ENCODE data around the gene IL1RL2. TPM values are rescaled to one million over a fixed set of nuclear protein-coding genes. Genes with fewer than 3 reads are reported as not detected.

IL1RL2 gene
- total RNA-seq, 3 donors from 2014 or later (not counting 1 experiment from before 2014, with no cell fraction given), result not detected

DNA sequence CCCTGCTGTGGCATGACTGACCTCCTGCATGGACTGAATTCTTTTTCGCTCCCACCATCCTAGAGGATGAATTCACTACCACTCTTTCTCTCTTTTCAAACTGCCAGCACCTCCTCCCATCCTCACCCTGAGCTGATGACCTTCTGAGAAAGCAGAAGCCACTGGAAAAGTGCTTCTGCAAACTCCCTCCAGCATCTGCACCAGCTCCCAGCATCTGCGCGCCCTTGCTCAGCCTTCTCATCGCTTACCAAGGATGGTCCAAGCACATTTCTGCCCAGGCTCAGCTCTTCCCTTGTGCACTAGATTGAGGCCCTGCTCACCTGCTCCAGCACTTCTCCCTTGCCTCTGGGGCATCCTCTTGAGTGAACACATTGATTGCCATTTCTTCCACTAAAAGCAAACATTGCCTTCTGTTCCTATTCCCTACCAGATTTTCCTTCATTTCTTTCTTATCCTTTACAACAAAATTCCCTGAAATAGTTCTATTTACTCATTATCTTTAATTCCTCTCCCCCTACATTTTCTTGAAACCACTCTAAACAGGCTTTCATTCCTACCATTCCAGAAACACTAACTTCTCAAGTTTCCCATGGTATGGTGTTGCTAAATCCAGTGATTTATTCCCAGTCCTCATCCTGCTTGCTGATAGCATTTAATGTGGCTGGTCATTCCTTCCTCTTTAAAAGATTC lies 81.8 kb downstream of the IL1RL2 start:
- H3K4me1 Mint-ChIP-seq, result peaks cover 20 to 34% of the 10 kb centered on the region in 2 donors
- H3K27ac Mint-ChIP-seq, result no peak overlapping the region
- ATAC-seq (no peak), DNase-seq (no peak)
- intact Hi-C loops (cut with micrococcal nuclease), result no loop called here
- no peak overlapping the region for H3K4me3 Mint-ChIP-seq
- Histone ChIP-seq H3K36me3 (ENCODE audit: control insufficient read depth, insufficient read depth, low read length) (no peaks in the 10 kb centered on the region), H3K27me3 (ENCODE audit: control insufficient read depth, insufficient read depth, low read length) (no peaks in the 10 kb centered on the region), H3K4me1 (ENCODE audit: control insufficient read depth, insufficient read depth, low read length) (peaks cover 25% of the 10 kb centered on the region), H3K4me3 (ENCODE audit: low read length) (no peak overlapping the region), H3K27ac (ENCODE audit: low read length) (no peak overlapping the region), H3K9me3 (ENCODE audit: control insufficient read depth, insufficient read depth, low read length) (no peaks in the 10 kb centered on the region)
- peaks cover 0 to 12% of the 10 kb centered on the region in 2 donors for H3K27me3 Mint-ChIP-seq (ENCODE audit: low read depth in 2 of 2)
- no peaks in the 10 kb centered on the region for H3K9me3 Mint-ChIP-seq
- TF ChIP-seq, protein P1, sequence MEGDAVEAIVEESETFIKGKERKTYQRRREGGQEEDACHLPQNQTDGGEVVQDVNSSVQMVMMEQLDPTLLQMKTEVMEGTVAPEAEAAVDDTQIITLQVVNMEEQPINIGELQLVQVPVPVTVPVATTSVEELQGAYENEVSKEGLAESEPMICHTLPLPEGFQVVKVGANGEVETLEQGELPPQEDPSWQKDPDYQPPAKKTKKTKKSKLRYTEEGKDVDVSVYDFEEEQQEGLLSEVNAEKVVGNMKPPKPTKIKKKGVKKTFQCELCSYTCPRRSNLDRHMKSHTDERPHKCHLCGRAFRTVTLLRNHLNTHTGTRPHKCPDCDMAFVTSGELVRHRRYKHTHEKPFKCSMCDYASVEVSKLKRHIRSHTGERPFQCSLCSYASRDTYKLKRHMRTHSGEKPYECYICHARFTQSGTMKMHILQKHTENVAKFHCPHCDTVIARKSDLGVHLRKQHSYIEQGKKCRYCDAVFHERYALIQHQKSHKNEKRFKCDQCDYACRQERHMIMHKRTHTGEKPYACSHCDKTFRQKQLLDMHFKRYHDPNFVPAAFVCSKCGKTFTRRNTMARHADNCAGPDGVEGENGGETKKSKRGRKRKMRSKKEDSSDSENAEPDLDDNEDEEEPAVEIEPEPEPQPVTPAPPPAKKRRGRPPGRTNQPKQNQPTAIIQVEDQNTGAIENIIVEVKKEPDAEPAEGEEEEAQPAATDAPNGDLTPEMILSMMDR (IDR thresholded peaks at IDR 0.05), result no peak
- 96% methylated on average over 4 of the region's 4 CpGs for WGBS (ENCODE audit: insufficient coverage)
- no peaks in the 10 kb centered on the region for H3K36me3 Mint-ChIP-seq

- Histone ChIP-seq H3K4me1 (ENCODE audit: control insufficient read depth, insufficient read depth, low read length) (peaks cover 20% of the 10 kb centered on the region), H3K27ac (ENCODE audit: low read length) (no peak overlapping the region), H3K9me3 (ENCODE audit: control insufficient read depth, insufficient read depth, low read length) (no peaks in the 10 kb centered on the region), H3K36me3 (ENCODE audit: control insufficient read depth, insufficient read depth, low read length) (no peaks in the 10 kb centered on the region), H3K27me3 (ENCODE audit: control insufficient read depth, insufficient read depth, low read length) (no peaks in the 10 kb centered on the region), H3K4me3 (ENCODE audit: low read length) (no peak overlapping the region)
- Mint-ChIP-seq H3K4me3 (no peak overlapping the region), H3K9me3 (no peaks in the 10 kb centered on the region), H3K36me3 (no peaks in the 10 kb centered on the region), H3K27me3 (ENCODE audit: low read depth in 2 of 2) (peaks cover 0 to 12% of the 10 kb centered on the region in 2 donors), H3K4me1 (peaks cover 15 to 29% of the 10 kb centered on the region in 2 donors), H3K27ac (no peak overlapping the region)
- TF ChIP-seq, protein P1 (IDR thresholded peaks at IDR 0.05), result no peak
- ATAC-seq, result no peak
- 84% methylated on average over 4 of the region's 4 CpGs for WGBS (ENCODE audit: insufficient coverage)
- no peak for DNase-seq
- intact Hi-C loops (cut with micrococcal nuclease), result no loop called here
Measured at GRCh38 chr2:102269200-102269524, 82.3 kb downstream of the IL1RL2 start.

GRCh38 chr2:102271844-102272243 lies 85.0 kb downstream of the IL1RL2 start:
- TF ChIP-seq, protein P1 (IDR thresholded peaks at IDR 0.05), result no peak
- Histone ChIP-seq H3K27me3 (ENCODE audit: control insufficient read depth, insufficient read depth, low read length) (no peaks in the 10 kb centered on the region), H3K27ac (ENCODE audit: low read length) (no peak overlapping the region), H3K4me3 (ENCODE audit: low read length) (no peak overlapping the region), H3K36me3 (ENCODE audit: control insufficient read depth, insufficient read depth, low read length) (no peaks in the 10 kb centered on the region), H3K4me1 (ENCODE audit: control insufficient read depth, insufficient read depth, low read length) (peaks cover 18% of the 10 kb centered on the region), H3K9me3 (ENCODE audit: control insufficient read depth, insufficient read depth, low read length) (no peaks in the 10 kb centered on the region)
- intact Hi-C loops (cut with micrococcal nuclease), result no loop called here
- Mint-ChIP-seq H3K36me3 (no peaks in the 10 kb centered on the region), H3K27ac (no peak overlapping the region), H3K9me3 (no peaks in the 10 kb centered on the region), H3K4me3 (peak overlapping the region; percentile 11), H3K27me3 (ENCODE audit: low read depth in 2 of 2) (peaks cover 0 to 12% of the 10 kb centered on the region in 2 donors), H3K4me1 (peaks cover 25 to 36% of the 10 kb centered on the region in 2 donors)
- WGBS (ENCODE audit: insufficient coverage), result 8% methylated on average over 4 of the region's 5 CpGs
- DNase-seq (peak in 1 of 2 donors; percentile 46), ATAC-seq (peak in 2 of 3 donors; percentile 69 to 75)
